Mesothelial cell of epicardium (in vitro differentiated cells): ENCODE data around the gene FGF11. TPM values are rescaled to one million over a fixed set of nuclear protein-coding genes. Genes with fewer than 3 reads are reported as not detected.
"Not testable (repeated sequence)": the region's sequence is repeated elsewhere in the genome, so short reads cannot be mapped to it uniquely, and the experiment has no call there.

ENCODE experiments used
- DNase-seq, 2 experiments: peaks; one replicate each; pipeline ENCODE4 v3.0.0; 2021; ENCODE audit warnings: low spot score in 2 of 2; ENCODE audit not compliant: unreplicated experiment in 2 of 2
- H3K27ac Mint-ChIP-seq: 2 replicates; pipeline ENCODE4 v1.8.0; 2021; ENCODE audit warnings: mixed read lengths
- H3K27me3 Mint-ChIP-seq: 2 replicates; pipeline ENCODE4 v1.8.0; 2021; ENCODE audit warnings: low read depth, mixed read lengths
- H3K36me3 Mint-ChIP-seq: 2 replicates; pipeline ENCODE4 v1.8.0; 2021; ENCODE audit warnings: mixed read lengths
- H3K4me1 Mint-ChIP-seq: 2 replicates; pipeline ENCODE4 v1.8.0; 2021; ENCODE audit warnings: mixed read lengths
- H3K4me3 Mint-ChIP-seq: 2 replicates; pipeline ENCODE4 v1.8.0; 2021; ENCODE audit warnings: mild to moderate bottlenecking, moderate library complexity, mixed read lengths
- H3K9me3 Mint-ChIP-seq: 2 replicates; pipeline ENCODE4 v1.8.0; 2021; ENCODE audit warnings: mixed read lengths
- CTCF ChIP-seq: fragments of 200-600 bp; sonication (generic); IDR thresholded peaks from one replicate; pipeline ENCODE4 v1.5.0; 2021; ENCODE audit warnings: antibody characterized with exemption; ENCODE audit not compliant: unreplicated experiment
- total RNA-seq: library from RNA; stranded (reverse); gene quantifications from 3 replicates; pipeline ENCODE4 v1.2.1, GENCODE V29; 2021

FGF11 gene
- total RNA-seq, 1 donor from 2014 or later, result 26.8 TPM

GRCh38 chr17:7466318-7466638 is 27.0 kb downstream of the FGF11 start:
- no peaks in the 10 kb centered on the region for H3K9me3 Mint-ChIP-seq
- TF ChIP-seq CTCF, result no peak
- H3K4me3 Mint-ChIP-seq, result no peak overlapping the region
- no peaks in the 10 kb centered on the region for H3K27me3 Mint-ChIP-seq
- peaks cover 13% of the 10 kb centered on the region for H3K36me3 Mint-ChIP-seq
- no peak overlapping the region for H3K27ac Mint-ChIP-seq
- no peak for DNase-seq
- peaks cover 9% of the 10 kb centered on the region for H3K4me1 Mint-ChIP-seq

- Mint-ChIP-seq H3K9me3 (no peaks in the 10 kb centered on the region), H3K27ac (peak overlapping the region; percentile 59), H3K36me3 (peaks cover 11% of the 10 kb centered on the region), H3K27me3 (no peaks in the 10 kb centered on the region), H3K4me1 (peaks cover 9% of the 10 kb centered on the region), H3K4me3 (no peak overlapping the region)
- no peak for TF ChIP-seq CTCF
- no peak for DNase-seq
Measured at GRCh38 chr17:7466639-7467341, 27.5 kb downstream of the FGF11 start.

- no peak overlapping the region for H3K4me3 Mint-ChIP-seq
- DNase-seq, result no peak
- peaks cover 11% of the 10 kb centered on the region for H3K36me3 Mint-ChIP-seq
- no peaks in the 10 kb centered on the region for H3K27me3 Mint-ChIP-seq
- H3K27ac Mint-ChIP-seq, result peak overlapping the region; percentile 59
- no peak for TF ChIP-seq CTCF
- H3K9me3 Mint-ChIP-seq, result no peaks in the 10 kb centered on the region
- H3K4me1 Mint-ChIP-seq, result peaks cover 9% of the 10 kb centered on the region
Measured at GRCh38 chr17:7467498-7467897, 28.2 kb downstream of the FGF11 start.

GRCh38 chr17:7468290-7468689 is 29.0 kb downstream of the FGF11 start:
- no peaks in the 10 kb centered on the region for H3K27me3 Mint-ChIP-seq
- no peak overlapping the region for H3K4me3 Mint-ChIP-seq
- no peak for DNase-seq
- H3K4me1 Mint-ChIP-seq, result peaks cover 9% of the 10 kb centered on the region
- peaks cover 11% of the 10 kb centered on the region for H3K36me3 Mint-ChIP-seq
- TF ChIP-seq CTCF, result no peak
- no peaks in the 10 kb centered on the region for H3K9me3 Mint-ChIP-seq
- H3K27ac Mint-ChIP-seq, result peak overlapping the region; percentile 34

GRCh38 chr17:7468804-7469389 is 29.6 kb downstream of the FGF11 start:
- H3K27ac Mint-ChIP-seq, result peak overlapping the region; percentile 34
- peaks cover 9% of the 10 kb centered on the region for H3K4me1 Mint-ChIP-seq
- peaks cover 11% of the 10 kb centered on the region for H3K36me3 Mint-ChIP-seq
- H3K4me3 Mint-ChIP-seq, result no peak overlapping the region
- H3K27me3 Mint-ChIP-seq, result no peaks in the 10 kb centered on the region
- TF ChIP-seq CTCF, result no peak
- no peak for DNase-seq
- no peaks in the 10 kb centered on the region for H3K9me3 Mint-ChIP-seq

- not testable (repeated sequence) for H3K27me3 Mint-ChIP-seq, DNase-seq, H3K4me1 Mint-ChIP-seq, H3K27ac Mint-ChIP-seq, H3K4me3 Mint-ChIP-seq, H3K36me3 Mint-ChIP-seq, H3K9me3 Mint-ChIP-seq
Measured at GRCh38 chr17:7469843-7470242, 30.5 kb downstream of the FGF11 start.

- not testable (repeated sequence) for H3K27me3 Mint-ChIP-seq, H3K27ac Mint-ChIP-seq, H3K4me1 Mint-ChIP-seq, H3K4me3 Mint-ChIP-seq, DNase-seq, H3K9me3 Mint-ChIP-seq, H3K36me3 Mint-ChIP-seq
Measured at GRCh38 chr17:7470457-7470973, 31.2 kb downstream of the FGF11 start.
